Hematopoietic multipotent progenitor cell treated with erythropoietin and hydrocortisone succinate and interleukin-3 and kit ligand, for 17 days (in vitro differentiated cells): ENCODE results near the gene MRPS15.
A peak's percentile ranks its signal among the peaks of the same experiment; 100 is the strongest.

Experiments used
- DNase-seq: peaks from one replicate; pipeline ENCODE4 v3.0.0-alpha.2; 2015; ENCODE audit warnings: low spot score

The MRPS15 gene

GRCh38 chr1:36457691-36458090 lies 6.5 kb downstream of the MRPS15 start:
- no peak for DNase-seq

DNA sequence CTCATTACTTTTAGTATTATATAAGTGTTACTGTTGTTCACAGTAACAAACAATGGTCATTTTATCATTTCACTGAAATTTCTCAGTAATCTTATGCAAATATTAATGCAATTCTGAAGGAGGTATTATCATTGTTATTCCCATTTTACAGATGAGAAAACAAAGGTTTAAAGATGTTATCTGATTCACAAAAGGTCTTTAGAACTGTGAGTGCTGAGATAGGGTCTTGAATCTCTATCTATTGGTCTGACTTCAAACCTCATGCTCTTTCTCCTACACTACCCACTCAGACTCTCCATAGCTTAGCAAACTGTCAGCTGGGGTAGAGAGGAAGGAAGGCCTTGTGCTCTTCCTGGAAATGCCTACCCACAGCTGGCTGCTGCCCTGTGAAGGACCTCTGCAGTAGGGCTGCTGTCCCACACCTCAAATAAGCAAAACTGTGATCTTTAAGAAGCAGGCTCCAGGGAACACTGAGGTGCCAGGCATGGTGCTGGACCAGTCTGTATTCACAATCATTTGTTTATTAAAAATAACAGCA lies 7.7 kb downstream of the MRPS15 start:
- no peak for DNase-seq

DNA sequence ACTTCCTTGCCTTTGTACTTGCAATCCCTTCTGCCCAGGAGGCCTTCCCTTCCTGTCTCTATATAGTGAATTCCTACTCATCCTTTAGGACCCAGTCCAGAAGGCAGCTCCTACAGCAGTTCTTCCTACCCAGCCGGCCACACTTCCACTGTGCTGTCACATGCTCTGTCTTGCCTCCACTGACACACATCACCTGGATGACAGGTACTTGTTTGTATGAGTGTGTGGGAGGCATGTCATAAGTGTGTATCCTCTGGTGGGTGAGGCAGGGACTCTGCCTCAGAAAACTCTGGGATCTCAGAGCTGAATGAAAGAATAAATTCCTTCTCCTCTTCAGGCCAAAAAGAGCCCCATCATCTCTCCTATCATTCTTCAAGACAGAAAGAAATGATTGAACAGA lies 8.8 kb downstream of the MRPS15 start:
- no peak for DNase-seq

DNA sequence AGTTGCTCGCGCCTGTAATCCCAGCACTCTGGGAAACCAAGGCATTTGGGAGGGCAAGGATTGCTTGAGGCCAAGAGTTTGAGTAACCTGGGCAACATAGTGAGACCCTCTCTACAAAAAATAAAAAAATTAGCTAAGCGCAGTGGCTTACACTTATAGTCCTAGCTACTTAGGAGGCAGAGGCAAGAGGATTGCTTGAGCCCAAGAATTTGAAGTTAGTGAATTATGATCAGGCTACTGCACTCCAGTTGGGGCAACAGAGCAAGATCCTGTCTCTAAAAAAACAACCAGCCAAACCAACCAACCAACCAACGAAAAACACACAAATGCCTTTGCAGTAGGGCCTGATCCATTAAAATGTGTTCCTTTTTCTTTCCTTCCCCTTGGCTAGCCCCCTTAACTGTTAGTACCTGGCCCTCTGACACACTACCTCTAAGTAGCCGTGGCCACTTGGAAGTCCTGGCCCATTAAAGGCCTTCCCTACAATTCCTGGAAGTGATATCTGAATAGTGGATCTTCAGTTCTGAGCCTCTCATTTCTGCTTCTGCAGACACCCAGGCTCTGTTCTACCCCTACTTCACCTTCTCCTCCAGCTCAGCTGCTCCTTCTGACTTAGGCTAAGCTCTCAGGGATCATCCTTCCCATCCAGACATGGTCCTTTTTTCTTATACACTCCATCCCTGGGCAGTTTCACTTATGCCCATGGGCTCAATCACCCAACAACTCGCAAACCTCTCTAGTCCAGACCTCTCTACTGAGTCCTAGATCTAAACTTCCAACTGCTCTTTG lies 10.4 kb downstream of the MRPS15 start:
- DNase-seq, result no peak

GRCh38 chr1:36453051-36453450 lies 11.1 kb downstream of the MRPS15 start:
- no peak for DNase-seq

GRCh38 chr1:36450919-36451305 lies 13.3 kb downstream of the MRPS15 start:
- no peak for DNase-seq

DNA sequence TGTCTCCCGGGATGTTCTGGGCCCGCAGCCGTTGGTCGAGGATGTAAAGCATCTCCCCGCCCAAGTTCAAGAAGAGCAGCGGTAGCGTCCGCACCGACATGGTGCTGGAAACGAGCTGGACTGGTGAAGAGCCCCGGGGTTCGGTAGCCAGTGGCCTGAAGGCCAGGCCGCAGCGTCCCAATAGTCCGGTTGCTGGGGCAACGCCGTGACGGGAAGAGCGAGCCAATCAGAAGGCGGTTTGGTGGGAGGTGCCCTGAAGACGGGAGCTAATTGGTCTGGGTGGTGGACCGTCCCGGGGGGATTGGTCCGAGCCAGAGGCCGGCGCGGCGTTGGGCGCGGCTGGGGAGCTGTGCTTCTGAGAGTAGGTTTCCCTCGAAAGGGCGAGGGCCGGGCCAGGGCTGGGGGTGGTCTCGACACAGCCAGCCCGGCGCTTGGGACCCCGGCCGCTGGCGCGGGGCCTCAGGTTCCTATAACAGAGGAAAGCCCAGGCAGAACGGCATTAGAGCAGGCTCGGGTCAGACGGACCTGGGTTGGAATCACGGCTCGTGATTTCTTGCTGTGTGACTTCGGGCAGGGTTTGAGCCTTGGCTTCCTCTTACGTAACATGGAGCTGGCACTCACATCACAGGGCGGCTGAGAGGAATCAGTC lies 13.8 kb downstream of the MRPS15 start, which contains the start of gene OSCP1:
OSCP1 (minus strand) TSS at position 182 of the 649 bp plus-strand sequence; CDS start at position 100, 82 bp downstream.
- DNase-seq, result peak; percentile 94

- DNase-seq, result no peak
Measured at GRCh38 chr1:36448530-36449056, 15.6 kb downstream of the MRPS15 start.

- no peak for DNase-seq
Measured at GRCh38 chr1:36447450-36447849, 16.7 kb downstream of the MRPS15 start.

DNA sequence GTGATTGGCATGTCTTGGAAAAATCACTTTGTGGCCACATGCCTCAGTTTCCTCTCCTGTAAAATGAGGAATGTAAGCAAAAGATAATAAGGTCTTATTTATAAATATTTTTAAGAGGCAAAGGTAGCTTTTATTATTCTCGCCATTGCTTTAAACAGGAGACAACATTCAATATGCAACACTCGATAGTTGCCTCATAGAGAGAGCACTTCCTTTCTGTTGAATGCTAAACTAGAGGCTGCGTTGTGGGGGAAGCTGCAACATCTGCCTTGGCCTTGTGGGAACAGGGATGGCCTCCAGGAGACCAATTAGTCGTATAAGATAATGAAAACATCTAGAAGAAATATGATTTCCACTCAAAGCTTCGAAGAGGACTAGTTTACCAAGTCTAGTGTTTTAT lies 17.4 kb downstream of the MRPS15 start:
- no peak for DNase-seq

DNA sequence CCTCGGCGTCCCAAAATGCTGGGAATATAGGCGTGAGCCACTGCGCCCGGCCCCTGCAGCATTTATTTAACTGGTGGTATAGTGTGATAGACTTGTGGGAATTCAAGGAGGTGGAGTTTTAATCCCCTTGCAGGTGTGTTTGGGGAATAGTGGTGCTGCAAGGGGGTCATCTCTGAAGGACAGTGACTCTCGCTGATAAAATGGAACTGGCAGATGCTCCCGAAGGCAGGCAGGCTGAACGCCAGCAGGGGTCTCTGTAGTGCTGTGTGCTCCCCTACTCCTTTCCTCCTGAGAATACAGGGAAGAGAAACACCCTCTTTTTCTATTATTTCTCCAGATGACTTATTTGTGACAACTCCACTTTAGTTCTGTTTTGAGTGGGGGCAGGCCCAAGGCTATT lies 17.9 kb downstream of the MRPS15 start:
- no peak for DNase-seq

DNA sequence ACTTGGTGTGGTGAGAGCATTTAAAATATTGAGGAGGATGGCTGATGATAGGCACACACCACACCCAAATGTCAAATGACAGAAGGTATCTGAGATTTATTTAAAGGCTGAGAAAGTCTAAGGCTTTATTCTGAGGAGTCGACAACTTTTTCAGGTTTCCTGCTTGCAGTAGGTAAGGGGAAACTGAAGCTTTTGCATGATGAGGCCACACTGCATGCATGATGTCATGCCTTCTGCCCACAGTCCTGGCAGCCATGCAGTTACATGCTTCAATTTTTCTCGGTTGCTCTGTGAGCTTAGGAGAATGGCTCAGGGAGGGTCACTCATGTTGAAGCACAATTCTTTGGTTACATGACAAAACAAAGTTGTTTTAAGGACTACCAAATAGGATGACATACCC lies 20.9 kb downstream of the MRPS15 start:
- no peak for DNase-seq

DNA sequence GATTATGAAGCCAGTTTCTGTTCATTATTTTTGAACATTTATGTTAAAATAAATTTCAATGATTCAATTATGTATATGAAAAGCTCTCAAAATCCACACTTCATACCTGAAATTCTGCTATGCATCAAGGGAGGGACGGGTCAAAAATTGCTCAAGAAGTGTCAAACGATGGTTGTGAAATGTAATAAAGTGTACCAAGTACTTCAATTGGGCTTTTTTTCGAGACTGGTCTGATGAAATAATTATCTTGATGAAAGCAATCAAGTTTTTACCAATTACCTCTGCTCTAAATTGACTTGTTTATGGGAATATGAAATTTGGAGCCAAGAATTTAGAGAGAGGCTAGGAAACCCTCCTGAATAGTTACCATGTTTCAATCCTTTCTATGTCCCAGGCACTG lies 21.8 kb downstream of the MRPS15 start:
- DNase-seq, result no peak

DNA sequence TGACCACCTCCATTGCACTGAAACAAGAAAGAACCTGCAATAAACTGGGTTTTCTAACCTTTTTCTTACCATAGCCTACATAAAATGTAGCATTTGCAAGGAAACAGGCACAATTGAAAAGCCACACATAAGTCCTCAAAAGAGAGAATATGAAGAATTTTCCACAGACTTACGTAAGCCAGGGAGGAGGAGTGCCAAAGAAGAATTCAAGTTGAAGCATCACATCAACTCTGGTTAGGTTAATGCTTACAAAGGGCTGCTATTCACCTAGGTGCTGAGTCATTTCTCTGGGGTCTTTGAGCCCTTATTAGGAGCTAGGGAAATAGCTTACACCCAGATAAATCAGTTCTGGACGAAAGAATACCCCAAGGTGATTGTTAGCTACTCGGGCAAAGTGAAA lies 23.5 kb downstream of the MRPS15 start:
- no peak for DNase-seq

- no peak for DNase-seq
Measured at GRCh38 chr1:36440044-36440443, 24.1 kb downstream of the MRPS15 start.

DNA sequence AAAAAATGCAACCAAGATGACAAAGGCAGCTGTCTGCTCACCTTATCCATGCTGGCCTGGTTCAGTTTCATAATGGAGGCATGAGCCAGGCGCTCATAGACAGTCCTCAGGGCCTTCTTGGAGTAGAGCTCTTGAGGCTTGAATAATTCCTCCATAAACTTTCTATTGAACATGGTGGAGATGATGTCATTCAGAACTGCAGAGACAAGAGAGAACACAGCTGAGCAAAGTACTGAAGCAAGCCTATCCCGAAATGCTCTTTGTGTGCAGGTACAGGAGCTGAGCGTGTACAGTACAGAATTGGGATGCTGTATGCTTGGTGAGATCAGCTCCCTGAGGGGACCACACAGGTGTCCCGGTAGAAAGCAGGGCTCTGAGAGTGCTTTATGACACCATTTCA lies 25.5 kb downstream of the MRPS15 start:
- DNase-seq, result no peak

- DNase-seq, result no peak
Measured at GRCh38 chr1:36436821-36437220, 27.4 kb downstream of the MRPS15 start.

GRCh38 chr1:36433102-36433501 lies 31.1 kb downstream of the MRPS15 start:
- no peak for DNase-seq

DNA sequence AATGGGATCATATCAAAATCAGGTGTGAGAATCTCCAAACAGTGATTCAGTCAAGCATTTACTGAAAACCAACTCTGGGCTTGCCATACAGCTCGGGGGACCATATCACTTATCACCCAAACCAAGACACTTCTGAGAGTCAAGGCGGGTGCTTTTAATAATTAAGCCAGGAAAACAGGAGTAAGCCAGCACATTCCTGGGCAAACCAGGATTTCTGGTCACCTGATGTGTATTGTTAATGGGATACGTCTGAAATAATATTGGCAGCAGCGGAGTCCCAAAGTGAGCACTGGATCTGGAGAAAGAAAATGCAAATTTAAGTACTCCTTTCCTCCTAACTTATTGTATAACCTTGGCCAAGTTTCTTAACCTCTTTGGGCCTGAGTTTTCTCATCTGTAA lies 31.6 kb downstream of the MRPS15 start:
- DNase-seq, result no peak

DNA sequence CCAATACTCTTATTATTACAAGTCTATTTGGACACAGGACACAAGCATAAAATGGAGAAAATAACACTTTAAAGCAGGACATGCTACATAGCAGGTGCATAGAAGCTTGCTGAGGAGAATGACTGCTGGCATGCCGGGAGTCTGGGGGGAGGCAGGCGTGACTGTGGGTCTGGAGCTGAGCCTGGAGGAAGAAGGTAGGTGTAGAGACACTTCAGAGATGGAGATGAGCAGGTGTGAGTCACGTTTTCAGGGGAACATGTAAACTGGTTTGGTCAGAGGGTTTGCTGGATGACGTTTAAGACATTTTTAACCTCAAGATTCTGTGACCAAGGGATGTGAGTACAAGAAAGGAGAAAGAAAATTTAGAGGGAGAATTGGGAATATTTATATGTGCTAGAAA lies 38.4 kb downstream of the MRPS15 start:
- no peak for DNase-seq

- no peak for DNase-seq
Measured at GRCh38 chr1:36421649-36422048, 42.5 kb downstream of the MRPS15 start.

- DNase-seq, result peak; percentile 91
Measured at GRCh38 chr1:36420836-36421317, 43.3 kb downstream of the MRPS15 start.

DNA sequence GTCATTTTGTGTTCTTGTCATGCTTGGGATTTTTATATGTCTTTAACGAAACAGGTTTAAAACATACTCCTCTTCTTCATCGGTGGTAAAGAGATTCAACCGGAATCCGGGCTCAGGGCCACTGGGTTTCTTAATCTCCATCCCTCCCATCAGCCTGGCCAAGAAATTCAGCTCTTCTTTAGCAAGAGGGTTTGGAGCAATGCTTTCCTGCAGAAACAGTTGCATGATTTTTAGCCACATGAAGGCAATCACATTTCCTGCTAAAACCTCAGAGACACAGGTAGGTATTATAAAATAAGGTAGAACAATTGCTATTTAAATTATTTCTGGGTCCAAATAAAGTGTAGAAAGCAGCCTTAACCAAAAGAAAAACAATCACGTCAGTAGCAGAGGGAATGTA lies 43.8 kb downstream of the MRPS15 start:
- DNase-seq, result no peak
